Measurements from ENCODE around the gene CCSER2. TPM values are rescaled to one million over a fixed set of nuclear protein-coding genes. Genes with fewer than 3 reads are reported as not detected.

CCSER2 gene
- total and polyA plus RNA-seq, 2 donors (not counting 1 experiment from before 2014, with no cell fraction given) = 6.0 to 45.9 TPM

DNA sequence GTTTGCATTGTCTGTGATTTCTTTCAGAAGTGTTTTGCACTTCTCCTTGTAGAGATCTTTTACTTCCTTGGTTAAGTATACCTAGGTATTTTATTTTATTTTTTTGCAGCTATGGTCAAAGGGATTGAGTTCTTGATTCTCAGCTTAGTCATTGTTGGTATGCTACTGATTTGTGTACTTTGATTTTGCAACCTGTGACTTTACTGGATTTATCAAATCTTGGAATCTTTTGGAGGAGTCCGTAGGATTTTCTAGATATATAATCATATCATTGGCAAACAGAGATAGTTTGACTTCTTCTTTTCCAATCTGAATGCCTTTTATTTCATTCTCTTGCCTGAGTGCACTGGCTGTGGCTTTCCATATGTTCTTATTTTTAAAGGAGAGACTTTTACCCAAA, 41.9 kb downstream of the CCSER2 start:
- Histone ChIP-seq H3K79me2 (ENCODE audit: control insufficient read depth, insufficient read depth, low read length) (peaks cover 11% of the 10 kb centered on the region), H3K4me3 (ENCODE audit: control extremely low read depth in 1 of 5, extremely low read depth in 1 of 5, insufficient read depth in 1 of 5, low read depth in 2 of 5, low read length in 4 of 5) (no peak overlapping the region), H3K4me1 (ENCODE audit: control insufficient read depth in 2 of 2, insufficient read depth in 2 of 2, low read length in 2 of 2) (no peaks in the 10 kb centered on the region), H3K36me3 (replicated peaks in 1 of 2; ENCODE audit: control extremely low read depth in 1 of 2, control insufficient read depth in 1 of 2, extremely low read depth in 1 of 2, insufficient read depth in 2 of 2, low read length in 1 of 2) (peaks cover 0 to 9% of the 10 kb centered on the region in 2 experiments), H3K9me3 (ENCODE audit: control extremely low read depth in 1 of 3, control insufficient read depth in 2 of 3, insufficient read depth in 1 of 3, low read length in 2 of 3) (no peaks in the 10 kb centered on the region), H3K27me3 (replicated peaks in 1 of 4; ENCODE audit: control extremely low read depth in 1 of 4, control insufficient read depth in 3 of 4, insufficient read depth in 4 of 4, low read length in 3 of 4) (no peaks in the 10 kb centered on the region), H4K20me1 (ENCODE audit: control insufficient read depth, insufficient read depth, low read length, poor library complexity, severe bottlenecking) (peaks cover 14% of the 10 kb centered on the region), H3K27ac (ENCODE audit: low read length in 2 of 2) (no peak overlapping the region), H3K4me2 (replicated peaks; ENCODE audit: low read depth, low read length, poor library complexity, severe bottlenecking) (no peak overlapping the region), H2AFZ (ENCODE audit: insufficient read depth, low read depth, low read length, poor library complexity, severe bottlenecking) (no peak overlapping the region), H3K9ac (ENCODE audit: low read length) (no peak overlapping the region)
- ATAC-seq (ENCODE audit: low read depth) = no peak
- no peak for DNase-seq
- TF ChIP-seq EZH2 (IDR thresholded peaks at IDR 0.05; ENCODE audit: borderline replicate concordance, insufficient read depth, low read depth, low read length, poor library complexity, severe bottlenecking) = no peak
- TF ChIP-seq, protein P1, sequence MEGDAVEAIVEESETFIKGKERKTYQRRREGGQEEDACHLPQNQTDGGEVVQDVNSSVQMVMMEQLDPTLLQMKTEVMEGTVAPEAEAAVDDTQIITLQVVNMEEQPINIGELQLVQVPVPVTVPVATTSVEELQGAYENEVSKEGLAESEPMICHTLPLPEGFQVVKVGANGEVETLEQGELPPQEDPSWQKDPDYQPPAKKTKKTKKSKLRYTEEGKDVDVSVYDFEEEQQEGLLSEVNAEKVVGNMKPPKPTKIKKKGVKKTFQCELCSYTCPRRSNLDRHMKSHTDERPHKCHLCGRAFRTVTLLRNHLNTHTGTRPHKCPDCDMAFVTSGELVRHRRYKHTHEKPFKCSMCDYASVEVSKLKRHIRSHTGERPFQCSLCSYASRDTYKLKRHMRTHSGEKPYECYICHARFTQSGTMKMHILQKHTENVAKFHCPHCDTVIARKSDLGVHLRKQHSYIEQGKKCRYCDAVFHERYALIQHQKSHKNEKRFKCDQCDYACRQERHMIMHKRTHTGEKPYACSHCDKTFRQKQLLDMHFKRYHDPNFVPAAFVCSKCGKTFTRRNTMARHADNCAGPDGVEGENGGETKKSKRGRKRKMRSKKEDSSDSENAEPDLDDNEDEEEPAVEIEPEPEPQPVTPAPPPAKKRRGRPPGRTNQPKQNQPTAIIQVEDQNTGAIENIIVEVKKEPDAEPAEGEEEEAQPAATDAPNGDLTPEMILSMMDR (IDR thresholded peaks at IDR 0.05) = no peak
- intact Hi-C loops (cut with micrococcal nuclease) = no loop called here
- ChIA-PET CTCF (interaction anchor here (1.6 kb wide), 1 partner anchor 23 kb away, joined by 3 read pairs; no protein-coding TSS in a partner anchor), POLR2A (no interaction called here)
- peaks cover 9% of the 10 kb centered on the region for H3K4me1 Mint-ChIP-seq
- no peaks in the 10 kb centered on the region for H3K9me3 Mint-ChIP-seq (ENCODE audit: insufficient read depth)
- no CpG with 5 or more reads among the region's 1 CpG for WGBS (ENCODE audit: insufficient coverage)
- no peaks in the 10 kb centered on the region for H3K27me3 Mint-ChIP-seq
- H3K4me3 Mint-ChIP-seq = no peak overlapping the region
- H3K27ac Mint-ChIP-seq = no peak overlapping the region

GRCh38 chr10:84371944-84372343, 43.6 kb downstream of the CCSER2 start:
- no peaks in the 10 kb centered on the region for H3K27me3 Mint-ChIP-seq
- ATAC-seq (ENCODE audit: low read depth) = no peak
- H3K9me3 ChIP-seq (ENCODE audit: control extremely low read depth in 1 of 3, control insufficient read depth in 2 of 3, insufficient read depth in 1 of 3, low read length in 2 of 3) = no peaks in the 10 kb centered on the region
- TF ChIP-seq, protein P1 (IDR thresholded peaks at IDR 0.05) = no peak
- no peak for TF ChIP-seq EZH2 (IDR thresholded peaks at IDR 0.05; ENCODE audit: borderline replicate concordance, insufficient read depth, low read depth, low read length, poor library complexity, severe bottlenecking)
- ChIA-PET POLR2A (no interaction called here), CTCF (interaction anchor here (1.4 to 1.6 kb wide), 2 partner anchors 21 to 165 kb away, joined by 3 to 9 read pairs; no protein-coding TSS in a partner anchor)
- no peak overlapping the region for H3K4me3 Mint-ChIP-seq
- no peaks in the 10 kb centered on the region for H3K9me3 Mint-ChIP-seq (ENCODE audit: insufficient read depth)
- H3K36me3 ChIP-seq (replicated peaks in 1 of 2; ENCODE audit: control extremely low read depth in 1 of 2, control insufficient read depth in 1 of 2, extremely low read depth in 1 of 2, insufficient read depth in 2 of 2, low read length in 1 of 2) = peaks cover 0 to 9% of the 10 kb centered on the region in 2 experiments
- H3K4me1 ChIP-seq (ENCODE audit: control insufficient read depth in 2 of 2, insufficient read depth in 2 of 2, low read length in 2 of 2) = no peaks in the 10 kb centered on the region
- WGBS (ENCODE audit: insufficient coverage) = no CpG with 5 or more reads among the region's 2 CpGs
- no peak overlapping the region for H3K4me2 ChIP-seq (replicated peaks; ENCODE audit: low read depth, low read length, poor library complexity, severe bottlenecking)
- peaks cover 9% of the 10 kb centered on the region for H3K4me1 Mint-ChIP-seq
- H3K27ac ChIP-seq (ENCODE audit: low read length in 2 of 2) = no peak overlapping the region
- intact Hi-C loops (cut with micrococcal nuclease) = no loop called here
- H3K27me3 ChIP-seq (replicated peaks in 1 of 4; ENCODE audit: control extremely low read depth in 1 of 4, control insufficient read depth in 3 of 4, insufficient read depth in 4 of 4, low read length in 3 of 4) = no peaks in the 10 kb centered on the region
- no peak overlapping the region for H3K4me3 ChIP-seq (ENCODE audit: control extremely low read depth in 1 of 5, extremely low read depth in 1 of 5, insufficient read depth in 1 of 5, low read depth in 2 of 5, low read length in 4 of 5)
- H3K79me2 ChIP-seq (ENCODE audit: control insufficient read depth, insufficient read depth, low read length) = peaks cover 15% of the 10 kb centered on the region
- DNase-seq = no peak
- no peak overlapping the region for H2AFZ ChIP-seq (ENCODE audit: insufficient read depth, low read depth, low read length, poor library complexity, severe bottlenecking)
- no peak overlapping the region for H3K27ac Mint-ChIP-seq
- no peak overlapping the region for H3K9ac ChIP-seq (ENCODE audit: low read length)
- H4K20me1 ChIP-seq (ENCODE audit: control insufficient read depth, insufficient read depth, low read length, poor library complexity, severe bottlenecking) = peaks cover 10% of the 10 kb centered on the region
